Gastroesophageal sphincter (tissue), 3 donors: Measurements from ENCODE around the gene SALL1.

Experiments
- POLR2A ChIP-seq, 2 donors: fragments of 450-650 bp; IDR thresholded peaks; one replicate each; pipeline ENCODE4 v1.6.1; 2017; ENCODE audit warnings: antibody characterized with exemption in 2 of 2, mild to moderate bottlenecking in 2 of 2, moderate library complexity in 1 of 2
- POLR2AphosphoS5 ChIP-seq: sonication (generic); formaldehyde crosslinking; IDR thresholded peaks from one replicate; pipeline ENCODE4 v1.6.1; 2017; ENCODE audit warnings: antibody characterized with exemption
- TF ChIP-seq, protein P1 (sequence below), 4 experiments: fragments of 200-600 bp in 2 of 4; fragments of 450-650 bp in 2 of 4; sonication (generic) in 1 of 4; IDR thresholded peaks; one replicate each; pipeline ENCODE4 v1.5.1; 2017 to 2019; ENCODE audit warnings: antibody characterized with exemption in 4 of 4, mild to moderate bottlenecking in 2 of 4, moderate library complexity in 2 of 4

DNA sequence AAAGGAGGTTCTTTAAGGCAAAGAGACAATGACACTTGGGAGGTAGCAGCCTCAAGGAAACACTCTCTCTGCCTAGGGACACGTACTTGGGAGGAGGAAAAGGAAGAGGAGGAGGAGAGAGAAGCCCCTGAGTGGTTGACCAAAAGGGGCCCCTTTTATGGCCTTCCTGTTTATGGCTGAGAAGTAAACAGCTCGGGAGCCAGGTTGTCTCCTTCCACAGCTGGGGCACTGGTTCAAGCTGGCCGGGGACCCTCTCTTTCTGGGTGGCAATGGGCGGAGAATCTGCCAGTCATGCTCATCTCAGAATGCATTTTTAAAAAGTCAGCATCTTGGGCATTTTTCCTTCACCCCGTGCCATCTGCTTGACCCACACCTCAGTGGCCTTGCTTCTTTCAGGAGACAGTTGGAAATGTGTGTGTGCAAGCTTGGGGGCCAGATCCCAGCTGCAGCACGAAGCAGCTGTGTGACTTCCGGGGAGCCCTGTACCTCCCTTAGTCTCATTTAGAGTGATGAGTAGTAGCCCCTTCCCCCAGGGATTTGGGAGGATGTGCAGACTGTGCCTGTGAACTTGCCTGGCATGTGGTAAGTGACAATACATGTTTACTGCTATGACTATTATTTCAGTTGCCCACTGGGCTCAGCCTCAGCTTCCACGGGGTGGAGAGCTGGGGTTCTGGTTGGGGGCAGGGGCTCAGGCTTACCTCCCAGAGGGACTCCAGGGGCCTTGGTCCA lies 33.8 kb upstream of the SALL1 start:
- TF ChIP-seq POLR2A (IDR thresholded peaks at IDR 0.05) (no peak), POLR2AphosphoS5 (no peak)
- TF ChIP-seq, protein P1, sequence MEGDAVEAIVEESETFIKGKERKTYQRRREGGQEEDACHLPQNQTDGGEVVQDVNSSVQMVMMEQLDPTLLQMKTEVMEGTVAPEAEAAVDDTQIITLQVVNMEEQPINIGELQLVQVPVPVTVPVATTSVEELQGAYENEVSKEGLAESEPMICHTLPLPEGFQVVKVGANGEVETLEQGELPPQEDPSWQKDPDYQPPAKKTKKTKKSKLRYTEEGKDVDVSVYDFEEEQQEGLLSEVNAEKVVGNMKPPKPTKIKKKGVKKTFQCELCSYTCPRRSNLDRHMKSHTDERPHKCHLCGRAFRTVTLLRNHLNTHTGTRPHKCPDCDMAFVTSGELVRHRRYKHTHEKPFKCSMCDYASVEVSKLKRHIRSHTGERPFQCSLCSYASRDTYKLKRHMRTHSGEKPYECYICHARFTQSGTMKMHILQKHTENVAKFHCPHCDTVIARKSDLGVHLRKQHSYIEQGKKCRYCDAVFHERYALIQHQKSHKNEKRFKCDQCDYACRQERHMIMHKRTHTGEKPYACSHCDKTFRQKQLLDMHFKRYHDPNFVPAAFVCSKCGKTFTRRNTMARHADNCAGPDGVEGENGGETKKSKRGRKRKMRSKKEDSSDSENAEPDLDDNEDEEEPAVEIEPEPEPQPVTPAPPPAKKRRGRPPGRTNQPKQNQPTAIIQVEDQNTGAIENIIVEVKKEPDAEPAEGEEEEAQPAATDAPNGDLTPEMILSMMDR (IDR thresholded peaks at IDR 0.05) = no peak
